Suprapubic skin (tissue), 4 donors: ENCODE data around the gene INTS11. TPM values are rescaled to one million over a fixed set of nuclear protein-coding genes. Genes with fewer than 3 reads are reported as not detected.

Source experiments
- DNase-seq, 2 donors: peaks; one replicate each; pipeline ENCODE4 v3.0.0-alpha.2; 2019; ENCODE audit warnings: low spot score in 2 of 2
- H3K27ac ChIP-seq: fragments of 200-600 bp; sonication (generic); one replicate; pipeline ENCODE4 v1.5.1; 2019
- H3K27me3 ChIP-seq: fragments of 200-600 bp; sonication (generic); one replicate; pipeline ENCODE4 v1.5.1; 2019
- H3K36me3 ChIP-seq: fragments of 200-600 bp; sonication (generic); one replicate; pipeline ENCODE4 v1.5.1; 2019
- H3K4me1 ChIP-seq: fragments of 200-600 bp; sonication (generic); one replicate; pipeline ENCODE4 v1.5.1; 2019
- H3K4me3 ChIP-seq: fragments of 200-600 bp; sonication (generic); one replicate; pipeline ENCODE4 v1.5.1; 2019; ENCODE audit warnings: mild to moderate bottlenecking
- H3K9me3 ChIP-seq: fragments of 200-600 bp; sonication (generic); one replicate; pipeline ENCODE4 v1.5.1; 2019
- EP300 ChIP-seq: sonication (generic); formaldehyde crosslinking; IDR thresholded peaks from one replicate; pipeline ENCODE4 v1.6.1; 2017; ENCODE audit warnings: antibody characterized with exemption
- POLR2A ChIP-seq, 2 donors: fragments of 450-650 bp; IDR thresholded peaks; one replicate each; pipeline ENCODE4 v1.6.1; 2017; ENCODE audit warnings: antibody characterized with exemption in 2 of 2, mild to moderate bottlenecking in 2 of 2, moderate library complexity in 2 of 2
- POLR2AphosphoS5 ChIP-seq, 3 donors: sonication (generic); formaldehyde crosslinking; IDR thresholded peaks; one replicate each; pipeline ENCODE4 v1.6.1; 2017; ENCODE audit warnings: antibody characterized with exemption in 3 of 3
- WGBS: methylation state at CpG from one replicate; pipeline ENCODE4 v1.1.5; 2018; 5-methylcytosine and 5-hydroxymethylcytosine counted together
- total RNA-seq, 4 donors: library from RNA; depleted of rRNA; stranded (reverse); fragments of >200 nt; gene quantifications; one replicate each; pipeline ENCODE4 v1.1.0, GENCODE V29; 2016
- TF ChIP-seq, protein P1 (sequence below), 2 donors: fragments of 200-600 bp in 1 of 2; fragments of 450-650 bp in 1 of 2; sonication (generic) in 1 of 2; IDR thresholded peaks; one replicate each; pipeline ENCODE4 v1.5.1; 2016 to 2019; ENCODE audit warnings: antibody characterized with exemption in 2 of 2, mild to moderate bottlenecking in 1 of 2, moderate library complexity in 1 of 2

Gene INTS11
- total RNA-seq, 4 donors from 2014 or later: 105 to 242 (median 151) TPM

DNA sequence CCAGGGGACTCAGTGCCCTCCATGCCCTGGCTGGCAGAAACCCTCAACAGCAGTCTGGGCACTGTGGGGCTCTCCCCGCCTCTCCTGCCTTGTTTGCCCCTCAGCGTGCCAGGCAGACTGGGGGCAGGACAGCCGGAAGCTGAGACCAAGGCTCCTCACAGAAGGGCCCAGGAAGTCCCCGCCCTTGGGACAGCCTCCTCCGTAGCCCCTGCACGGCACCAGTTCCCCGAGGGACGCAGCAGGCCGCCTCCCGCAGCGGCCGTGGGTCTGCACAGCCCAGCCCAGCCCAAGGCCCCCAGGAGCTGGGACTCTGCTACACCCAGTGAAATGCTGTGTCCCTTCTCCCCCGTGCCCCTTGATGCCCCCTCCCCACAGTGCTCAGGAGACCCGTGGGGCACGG is 3.8 kb upstream of the INTS11 start:
- Histone ChIP-seq H3K27me3 (no peaks in the 10 kb centered on the region), H3K4me1 (peaks cover 58% of the 10 kb centered on the region), H3K27ac (no peak overlapping the region), H3K4me3 (no peak overlapping the region), H3K9me3 (no peaks in the 10 kb centered on the region), H3K36me3 (peaks cover 18% of the 10 kb centered on the region)
- WGBS: 82% methylated on average over 11 of the region's 15 CpGs
- TF ChIP-seq, protein P1, sequence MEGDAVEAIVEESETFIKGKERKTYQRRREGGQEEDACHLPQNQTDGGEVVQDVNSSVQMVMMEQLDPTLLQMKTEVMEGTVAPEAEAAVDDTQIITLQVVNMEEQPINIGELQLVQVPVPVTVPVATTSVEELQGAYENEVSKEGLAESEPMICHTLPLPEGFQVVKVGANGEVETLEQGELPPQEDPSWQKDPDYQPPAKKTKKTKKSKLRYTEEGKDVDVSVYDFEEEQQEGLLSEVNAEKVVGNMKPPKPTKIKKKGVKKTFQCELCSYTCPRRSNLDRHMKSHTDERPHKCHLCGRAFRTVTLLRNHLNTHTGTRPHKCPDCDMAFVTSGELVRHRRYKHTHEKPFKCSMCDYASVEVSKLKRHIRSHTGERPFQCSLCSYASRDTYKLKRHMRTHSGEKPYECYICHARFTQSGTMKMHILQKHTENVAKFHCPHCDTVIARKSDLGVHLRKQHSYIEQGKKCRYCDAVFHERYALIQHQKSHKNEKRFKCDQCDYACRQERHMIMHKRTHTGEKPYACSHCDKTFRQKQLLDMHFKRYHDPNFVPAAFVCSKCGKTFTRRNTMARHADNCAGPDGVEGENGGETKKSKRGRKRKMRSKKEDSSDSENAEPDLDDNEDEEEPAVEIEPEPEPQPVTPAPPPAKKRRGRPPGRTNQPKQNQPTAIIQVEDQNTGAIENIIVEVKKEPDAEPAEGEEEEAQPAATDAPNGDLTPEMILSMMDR (IDR thresholded peaks at IDR 0.05): no peak
- TF ChIP-seq EP300 (no peak), POLR2AphosphoS5 (IDR thresholded peaks at IDR 0.05) (no peak), POLR2A (IDR thresholded peaks at IDR 0.05) (no peak)
- DNase-seq: no peak

DNA sequence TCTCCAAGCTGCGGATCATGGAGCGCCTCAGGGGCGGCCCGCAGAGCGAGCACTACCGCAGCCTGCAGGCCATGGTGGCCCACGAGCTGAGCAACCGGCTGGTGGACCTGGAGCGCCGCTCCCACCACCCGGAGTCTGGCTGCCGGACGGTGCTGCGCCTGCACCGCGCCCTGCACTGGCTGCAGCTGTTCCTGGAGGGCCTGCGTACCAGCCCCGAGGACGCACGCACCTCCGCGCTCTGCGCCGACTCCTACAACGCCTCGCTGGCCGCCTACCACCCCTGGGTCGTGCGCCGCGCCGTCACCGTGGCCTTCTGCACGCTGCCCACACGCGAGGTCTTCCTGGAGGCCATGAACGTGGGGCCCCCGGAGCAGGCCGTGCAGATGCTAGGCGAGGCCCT is 2.8 kb upstream of the INTS11 start:
- Histone ChIP-seq H3K36me3 (peaks cover 18% of the 10 kb centered on the region), H3K27ac (no peak overlapping the region), H3K9me3 (no peaks in the 10 kb centered on the region), H3K4me1 (peaks cover 58% of the 10 kb centered on the region), H3K4me3 (no peak overlapping the region), H3K27me3 (no peaks in the 10 kb centered on the region)
- 92% methylated on average over 27 of the region's 40 CpGs for WGBS
- TF ChIP-seq EP300: no peak
- TF ChIP-seq, protein P1 (IDR thresholded peaks at IDR 0.05): no peak
- TF ChIP-seq POLR2A (IDR thresholded peaks at IDR 0.05): no peak
- no peak for TF ChIP-seq POLR2AphosphoS5 (IDR thresholded peaks at IDR 0.05)
- DNase-seq: no peak

DNA sequence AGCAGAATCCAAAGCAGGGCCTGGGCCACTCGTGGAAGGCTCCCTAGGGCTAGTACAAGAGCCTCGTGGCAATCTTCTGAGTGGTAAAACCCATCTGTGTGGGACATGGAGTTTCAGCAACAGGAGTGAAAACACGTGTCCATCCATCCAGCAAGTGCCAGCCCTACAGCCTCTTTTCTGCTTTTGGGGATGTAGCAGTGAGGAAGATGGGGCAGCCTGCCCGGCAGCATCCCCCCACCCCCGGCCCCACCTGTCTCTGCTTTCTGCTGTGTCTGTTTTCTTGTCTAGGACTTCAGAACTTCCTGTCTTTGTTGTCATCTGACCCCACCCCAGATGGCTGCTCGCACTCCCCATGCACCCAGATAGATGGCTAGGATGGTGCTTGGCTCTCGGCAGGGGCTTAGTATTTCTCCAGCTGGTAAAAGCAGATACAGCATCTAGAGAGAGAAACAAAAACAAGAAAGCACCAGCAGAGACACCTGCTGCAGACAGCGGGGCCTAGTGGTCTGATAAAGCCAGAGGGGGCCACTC is 1.7 kb upstream of the INTS11 start:
- H3K4me3 ChIP-seq: peak overlapping the region; percentile 90
- H3K27me3 ChIP-seq: no peaks in the 10 kb centered on the region
- TF ChIP-seq POLR2A (IDR thresholded peaks at IDR 0.05) (no peak), POLR2AphosphoS5 (IDR thresholded peaks at IDR 0.05) (no peak), EP300 (no peak)
- TF ChIP-seq, protein P1 (IDR thresholded peaks at IDR 0.05): no peak
- peak overlapping the region; percentile 89 for H3K27ac ChIP-seq
- 63% methylated on average over 8 of the region's 8 CpGs for WGBS
- DNase-seq: no peak
- no peaks in the 10 kb centered on the region for H3K9me3 ChIP-seq
- peaks cover 21% of the 10 kb centered on the region for H3K36me3 ChIP-seq
- peaks cover 56% of the 10 kb centered on the region for H3K4me1 ChIP-seq

DNA sequence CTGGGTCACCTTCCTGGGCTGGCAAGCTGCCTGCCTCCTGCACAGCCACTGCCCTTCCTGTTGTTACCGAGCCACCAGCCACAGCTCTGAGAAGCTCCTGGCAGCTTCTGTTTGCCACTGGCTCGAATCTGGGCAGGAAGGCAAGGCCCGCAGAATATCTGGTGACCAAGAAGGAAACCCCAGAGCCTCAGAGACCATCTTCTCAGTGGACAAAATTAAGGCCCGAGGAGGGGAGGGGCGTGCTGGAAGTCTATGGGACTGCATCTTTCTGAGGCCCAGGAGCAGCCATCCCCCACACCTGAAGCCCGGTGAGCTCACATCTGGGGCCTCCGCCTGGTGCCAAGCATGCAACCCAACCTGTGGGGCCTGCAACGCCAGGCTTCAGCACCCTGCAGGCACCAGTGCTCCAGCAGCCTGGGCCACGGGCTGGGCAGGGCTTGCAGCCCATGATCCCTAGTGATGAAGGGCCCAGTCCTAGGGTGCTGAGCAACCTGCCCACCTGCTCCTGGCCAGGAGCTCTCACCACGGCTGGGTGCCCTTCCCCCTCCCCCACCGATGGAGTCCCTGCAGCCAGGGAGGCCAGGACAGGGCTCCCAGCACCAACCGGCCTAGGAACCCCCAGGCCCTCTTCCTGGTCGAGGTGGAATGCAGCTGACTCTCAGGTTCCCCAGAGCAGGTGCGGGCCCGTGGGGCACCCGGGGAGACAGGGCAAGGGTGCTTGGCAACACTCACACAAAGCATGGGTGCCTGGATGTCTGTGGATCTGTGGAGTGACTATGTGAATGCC is 1.0 kb upstream of the INTS11 start:
- DNase-seq: no peak
- Histone ChIP-seq H3K36me3 (peaks cover 27% of the 10 kb centered on the region), H3K4me3 (peak overlapping the region; percentile 90), H3K27me3 (no peaks in the 10 kb centered on the region), H3K9me3 (no peaks in the 10 kb centered on the region), H3K27ac (peak overlapping the region; percentile 89), H3K4me1 (peaks cover 55% of the 10 kb centered on the region)
- WGBS: 13% methylated on average over 3 of the region's 16 CpGs
- TF ChIP-seq POLR2AphosphoS5 (IDR thresholded peaks at IDR 0.05): no peak
- TF ChIP-seq EP300: no peak
- TF ChIP-seq POLR2A (IDR thresholded peaks at IDR 0.05): no peak
- TF ChIP-seq, protein P1 (IDR thresholded peaks at IDR 0.05): no peak

DNA sequence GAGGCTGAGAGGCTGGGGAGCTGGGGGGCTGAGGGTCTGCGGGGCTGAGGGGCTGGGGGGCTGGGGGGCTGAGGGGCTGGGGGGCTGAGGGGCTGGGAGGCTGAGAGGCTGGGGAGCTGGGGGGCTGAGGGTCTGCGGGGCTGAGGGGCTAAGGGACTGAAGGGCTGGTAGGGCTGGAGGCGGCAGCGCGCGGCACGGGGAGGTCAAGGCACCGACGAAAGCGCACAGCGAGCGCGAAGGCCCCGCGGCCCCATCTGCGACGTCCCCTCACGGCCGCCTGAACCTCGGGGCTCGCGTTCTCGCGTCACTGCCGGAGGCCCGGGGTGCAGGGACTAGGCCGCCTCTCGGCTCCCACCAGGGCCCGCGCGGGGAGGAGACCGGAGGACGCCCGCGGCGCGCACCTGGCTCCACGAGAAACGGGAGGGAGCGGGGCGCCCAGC is 356 bp downstream of the INTS11 start:
- no peaks in the 10 kb centered on the region for H3K9me3 ChIP-seq
- H3K4me1 ChIP-seq: peaks cover 55% of the 10 kb centered on the region
- H3K36me3 ChIP-seq: peaks cover 34% of the 10 kb centered on the region
- 0% methylated on average over 10 of the region's 41 CpGs for WGBS
- peak overlapping the region; percentile 89 for H3K27ac ChIP-seq
- H3K27me3 ChIP-seq: no peaks in the 10 kb centered on the region
- DNase-seq: no peak
- TF ChIP-seq EP300: no peak
- TF ChIP-seq, protein P1 (IDR thresholded peaks at IDR 0.05): no peak
- TF ChIP-seq POLR2AphosphoS5 (IDR thresholded peaks at IDR 0.05): no peak
- TF ChIP-seq POLR2A (IDR thresholded peaks at IDR 0.05): no peak
- peak overlapping the region; percentile 90 for H3K4me3 ChIP-seq
